22Rv1 (cell line): Measurements from ENCODE around the gene CRELD1.

Source experiments
- H3K27ac ChIP-seq: fragments of 450-650 bp; 2 replicates; pipeline ENCODE4 v1.5.1; 2017
- CTCF ChIP-seq: fragments of 450-650 bp; IDR thresholded peaks from 2 replicates; pipeline ENCODE4 v1.5.1; 2017; ENCODE audit warnings: mild to moderate bottlenecking
- ZFX ChIP-seq: fragments of 450-650 bp; IDR thresholded peaks from 2 replicates; pipeline ENCODE4 v1.6.1; 2017; ENCODE audit warnings: antibody characterized with exemption, borderline replicate concordance

CRELD1 gene

GRCh38 chr3:9915254-9916141 lies 18.1 kb upstream of the CRELD1 start:
- H3K27ac ChIP-seq: peak overlapping the region; percentile 89
- TF ChIP-seq ZFX (no peak), CTCF (peak; percentile 7)

GRCh38 chr3:9916346-9916733 lies 17.3 kb upstream of the CRELD1 start:
- H3K27ac ChIP-seq: peak overlapping the region; percentile 89
- no peak for TF ChIP-seq ZFX
- TF ChIP-seq CTCF: no peak

- TF ChIP-seq ZFX (no peak), CTCF (no peak)
- peak within 1 kb of the TSS; percentile 89 for H3K27ac ChIP-seq
These were observed 16.6 kb upstream of the CRELD1 start, which contains the start of gene IL17RC for GRCh38 chr3:9916734-9917680. Gene IL17RC (plus strand): TSS chr3:9917098. CDS start chr3:9917316, 218 bp downstream.

GRCh38 chr3:9917820-9918219 lies 15.8 kb upstream of the CRELD1 start:
- TF ChIP-seq CTCF (no peak), ZFX (no peak)
- H3K27ac ChIP-seq: peak overlapping the region; percentile 89

- peak overlapping the region; percentile 89; the same call in 1 of the 2 replicates for H3K27ac ChIP-seq
- TF ChIP-seq ZFX: no peak
- no peak for TF ChIP-seq CTCF
These were observed 15.2 kb upstream of the CRELD1 start for GRCh38 chr3:9918261-9919038.

GRCh38 chr3:9928158-9928557 lies 5.5 kb upstream of the CRELD1 start:
- TF ChIP-seq CTCF (no peak), ZFX (no peak)
- no peak overlapping the region for H3K27ac ChIP-seq
